HEK293T (cell line): ENCODE results near the gene CERK.

Source experiments
- ARNT ChIP-seq: fragments of 450-650 bp; IDR thresholded peaks from 2 replicates; pipeline ENCODE4 v1.6.1; 2017; ENCODE audit warnings: mild to moderate bottlenecking
- CTBP1 ChIP-seq: fragments of 450-650 bp; IDR thresholded peaks from 2 replicates; pipeline ENCODE4 v1.6.1; 2016; ENCODE audit warnings: borderline replicate concordance
- ELF4 ChIP-seq: fragments of 450-650 bp; IDR thresholded peaks from 2 replicates; pipeline ENCODE4 v1.6.1; 2017; ENCODE audit warnings: antibody characterized with exemption
- FOXK2 ChIP-seq: fragments of 450-650 bp; IDR thresholded peaks from 2 replicates; pipeline ENCODE4 v1.6.1; 2016; ENCODE audit warnings: mild to moderate bottlenecking
- FOXM1 ChIP-seq: fragments of 450-650 bp; IDR thresholded peaks from 2 replicates; pipeline ENCODE4 v1.6.1; 2017; ENCODE audit warnings: mild to moderate bottlenecking, borderline replicate concordance
- L3MBTL2 ChIP-seq: fragments of 450-650 bp; conservative IDR thresholded peaks from 2 replicates; pipeline ENCODE4 v1.6.1; 2016; ENCODE audit warnings: mild to moderate bottlenecking
- PKNOX1 ChIP-seq: fragments of 450-650 bp; IDR thresholded peaks from 2 replicates; pipeline ENCODE4 v1.6.1; 2016
- SP1 ChIP-seq: fragments of 450-650 bp; IDR thresholded peaks from 2 replicates; pipeline ENCODE4 v1.6.1; 2017
- SUZ12 ChIP-seq: fragments of 450-650 bp; IDR thresholded peaks from 2 replicates; pipeline ENCODE4 v1.6.1; 2016; ENCODE audit warnings: mild to moderate bottlenecking
- TARDBP ChIP-seq: fragments of 450-650 bp; IDR thresholded peaks from 2 replicates; pipeline ENCODE4 v1.6.1; 2016

- TF ChIP-seq PKNOX1 (no peak), FOXM1 (no peak), ELF4 (no peak), CTBP1 (no peak), FOXK2 (no peak), SP1 (no peak), ARNT (no peak), TARDBP (no peak), SUZ12 (no peak), L3MBTL2 (no peak)
Measured at GRCh38 chr22:46676479-46676878, 61.6 kb downstream of the CERK start.
